ENCODE measurements around the gene LRRC8E.

DNA sequence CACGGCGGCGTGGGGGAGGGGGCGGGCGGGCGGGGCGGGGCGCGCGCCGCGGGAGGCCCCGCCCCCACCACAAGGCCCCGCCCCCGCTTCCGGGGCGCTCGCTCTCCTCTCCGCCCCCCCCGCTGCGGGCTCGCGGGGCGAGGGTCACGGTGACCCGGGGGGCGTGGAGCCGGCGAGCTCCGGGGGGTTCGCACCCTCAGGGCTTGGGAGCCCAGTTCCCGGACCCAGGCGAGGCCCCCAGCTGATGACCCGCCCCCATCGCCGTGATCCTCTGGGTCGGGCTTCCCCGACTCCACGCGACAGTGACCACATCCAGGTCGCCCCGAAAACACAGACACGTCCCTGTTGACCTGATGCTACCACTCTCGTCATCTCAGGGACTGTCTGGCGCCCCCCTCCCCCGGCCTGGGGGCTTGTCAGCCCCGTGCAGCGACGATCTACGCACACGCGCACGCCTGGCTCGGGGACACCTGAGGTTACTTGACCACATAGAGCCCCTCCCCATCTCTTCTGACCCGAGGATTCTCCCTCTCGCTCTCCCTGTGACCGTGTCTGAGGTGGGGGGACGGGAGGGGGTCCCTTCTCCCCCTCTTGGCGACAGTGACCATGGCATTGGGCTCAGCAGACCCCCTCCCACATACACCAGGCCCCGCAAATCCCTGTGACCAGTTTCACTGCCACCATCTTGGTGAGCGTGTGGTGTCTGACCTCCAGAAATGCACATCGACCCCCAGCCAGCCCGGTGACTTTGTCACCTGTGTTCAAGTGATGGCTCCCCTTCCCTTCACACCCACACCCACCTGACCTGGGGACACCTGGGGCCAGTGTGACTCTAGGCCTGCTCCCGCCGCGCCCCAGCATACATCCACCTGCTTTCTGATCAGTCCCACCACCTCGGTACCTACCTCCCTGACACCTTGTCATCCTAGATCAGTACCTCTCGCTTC, 16.0 kb downstream of the LRRC8E start:
- TF ChIP-seq POLR2AphosphoS5 (IDR thresholded peaks at IDR 0.05; ENCODE audit: low read depth, low read length) (no peak), POLR2A (IDR thresholded peaks at IDR 0.05; ENCODE audit: low read depth, low read length) (0 out of 2 replicates have a peak, but pooled peaks have one; percentile 10)
